Mucosa of descending colon (tissue), 3 donors: ENCODE measurements around the gene SDC3. TPM values are rescaled to one million over a fixed set of nuclear protein-coding genes. Genes with fewer than 3 reads are reported as not detected.

Experiments
- ATAC-seq: fragments of 200-7000 bp; cut with Tn5 transposase; one replicate; pipeline ENCODE4 v1.9.1; 2020; ENCODE audit warnings: mild to moderate bottlenecking, moderate library complexity
- DNase-seq, 3 donors: peaks; one replicate each; pipeline ENCODE4 v3.0.0-alpha.2; 2020
- H3K36me3 ChIP-seq: fragments of 200-600 bp; one replicate; pipeline ENCODE4 v1.8.0; 2021; ENCODE audit warnings: low read depth, mild to moderate bottlenecking
- H3K4me1 ChIP-seq: fragments of 200-600 bp; one replicate; pipeline ENCODE4 v1.8.0; 2021; ENCODE audit warnings: low read depth, mild to moderate bottlenecking
- H3K4me3 ChIP-seq: fragments of 200-600 bp; one replicate; pipeline ENCODE4 v1.8.0; 2021; ENCODE audit warnings: mild to moderate bottlenecking
- H3K9me3 ChIP-seq: fragments of 200-600 bp; one replicate; pipeline ENCODE4 v1.8.0; 2021; ENCODE audit warnings: mild to moderate bottlenecking
- intact Hi-C, 2 donors: fragments of 100-400 bp; cut with DNase I in 1 of 2; cut with micrococcal nuclease in 1 of 2; formaldehyde crosslinking; loops; one replicate each; pipeline versions ENCODE4 v1.11.0 to v1.11.1; 2022; cut with DNase I, micrococcal nuclease
- total RNA-seq, 3 donors: library from RNA; stranded (reverse); fragmentation: NEBNext Ultra II Directional in 2 of 3; extraction: Animal tissue kit (Norgen Biotek cat#: 25700) in 2 of 3; gene quantifications; one replicate each; pipeline versions ENCODE4 v1.2.1 to v1.2.4, GENCODE V29; 2021 to 2023
- TF ChIP-seq, protein P1 (sequence below): fragments of 200-600 bp; IDR thresholded peaks from one replicate; pipeline ENCODE4 v1.8.0; 2022; ENCODE audit warnings: antibody characterized with exemption, mild to moderate bottlenecking
- donor health status: DM: no; HTN: no; CAD: no; lungs with moderate emphysema.
- donor health status: DM: no; HTN: no; CAD: no.
- donor health status: DM: no; HTN: yes; CAD: no.

The SDC3 gene
- total RNA-seq, 3 donors from 2014 or later = 9.8 to 81.6 (median 17.2) TPM

DNA sequence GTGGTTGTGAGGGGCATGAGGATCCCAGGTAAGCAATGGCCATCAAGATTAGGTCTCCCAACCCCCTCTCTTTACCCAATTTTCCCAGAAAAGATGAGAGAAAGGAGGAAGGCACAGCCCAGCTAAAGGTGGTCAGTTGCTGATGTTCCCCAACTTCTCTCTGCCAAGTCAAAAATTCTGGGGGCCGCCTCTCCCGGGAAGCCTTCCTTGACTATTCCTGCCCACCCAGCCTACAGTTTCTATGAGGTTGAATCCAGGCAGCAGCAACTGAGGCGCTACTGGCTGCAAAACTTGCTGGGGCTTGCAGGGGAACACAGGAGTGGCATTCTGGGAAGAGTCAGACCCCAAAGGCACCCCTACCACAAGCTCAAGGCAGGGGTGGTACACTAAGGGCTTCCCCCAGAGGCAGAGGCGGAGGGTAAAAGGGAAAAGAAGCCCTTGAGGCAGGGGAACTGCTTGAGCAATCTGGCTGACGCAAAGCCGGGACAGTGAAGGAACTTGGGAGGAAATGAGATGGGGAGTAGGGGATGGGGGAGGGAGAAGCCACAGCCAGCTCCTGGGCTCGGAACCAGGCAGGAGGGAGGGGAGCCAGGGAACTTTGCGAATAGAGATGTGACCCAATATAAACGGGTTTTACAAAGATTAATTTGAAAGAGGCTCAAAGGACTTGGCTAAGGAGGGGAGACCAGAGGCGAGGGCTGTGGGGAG, 31.2 kb downstream of the SDC3 start:
- H3K4me3 ChIP-seq = no peak overlapping the region
- no peaks in the 10 kb centered on the region for H3K36me3 ChIP-seq
- intact Hi-C loops = no loop called here
- TF ChIP-seq, protein P1, sequence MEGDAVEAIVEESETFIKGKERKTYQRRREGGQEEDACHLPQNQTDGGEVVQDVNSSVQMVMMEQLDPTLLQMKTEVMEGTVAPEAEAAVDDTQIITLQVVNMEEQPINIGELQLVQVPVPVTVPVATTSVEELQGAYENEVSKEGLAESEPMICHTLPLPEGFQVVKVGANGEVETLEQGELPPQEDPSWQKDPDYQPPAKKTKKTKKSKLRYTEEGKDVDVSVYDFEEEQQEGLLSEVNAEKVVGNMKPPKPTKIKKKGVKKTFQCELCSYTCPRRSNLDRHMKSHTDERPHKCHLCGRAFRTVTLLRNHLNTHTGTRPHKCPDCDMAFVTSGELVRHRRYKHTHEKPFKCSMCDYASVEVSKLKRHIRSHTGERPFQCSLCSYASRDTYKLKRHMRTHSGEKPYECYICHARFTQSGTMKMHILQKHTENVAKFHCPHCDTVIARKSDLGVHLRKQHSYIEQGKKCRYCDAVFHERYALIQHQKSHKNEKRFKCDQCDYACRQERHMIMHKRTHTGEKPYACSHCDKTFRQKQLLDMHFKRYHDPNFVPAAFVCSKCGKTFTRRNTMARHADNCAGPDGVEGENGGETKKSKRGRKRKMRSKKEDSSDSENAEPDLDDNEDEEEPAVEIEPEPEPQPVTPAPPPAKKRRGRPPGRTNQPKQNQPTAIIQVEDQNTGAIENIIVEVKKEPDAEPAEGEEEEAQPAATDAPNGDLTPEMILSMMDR = no peak
- ATAC-seq (peak; percentile 51), DNase-seq (peak in 2 of 3 donors; percentile 48 to 54)
- H3K9me3 ChIP-seq = no peaks in the 10 kb centered on the region
- peaks cover 2% of the 10 kb centered on the region for H3K4me1 ChIP-seq

DNA sequence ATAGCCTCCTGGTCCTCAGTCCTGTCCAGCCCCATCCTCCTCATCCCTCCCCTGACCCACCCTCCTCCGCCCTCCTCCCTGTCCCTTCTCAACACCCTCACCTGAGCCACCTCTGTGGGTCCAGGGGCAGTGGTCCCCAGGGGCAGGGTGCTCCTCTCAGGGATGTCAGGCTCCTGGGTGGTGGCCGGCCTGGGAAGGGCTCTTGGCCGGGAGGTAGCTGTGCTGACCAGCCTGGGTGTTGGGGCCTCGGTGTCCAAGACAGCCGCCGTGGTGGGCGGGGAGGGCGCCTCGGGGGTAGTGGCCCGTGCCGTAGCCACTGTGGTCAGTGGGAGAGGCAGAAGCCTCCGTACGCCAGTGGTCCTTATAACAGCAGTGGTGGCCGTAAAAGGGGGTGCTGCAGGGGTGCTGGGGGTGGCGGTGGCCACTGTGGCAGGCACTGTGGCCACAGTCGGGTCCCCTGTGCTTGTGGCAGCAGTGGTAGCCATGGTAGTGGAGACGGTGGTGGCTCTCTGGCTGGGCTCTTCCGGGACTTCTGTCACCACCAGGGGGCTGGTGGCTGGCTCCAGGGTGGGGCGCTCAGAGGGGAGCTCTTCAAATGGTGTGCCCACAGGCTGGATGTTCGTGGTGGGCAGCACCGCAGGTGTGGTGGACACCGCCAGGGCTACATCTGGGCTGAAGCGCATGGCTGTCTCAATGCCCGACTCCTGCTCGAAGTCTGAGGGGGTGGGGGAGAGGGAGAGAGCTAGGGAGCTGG, 31.9 kb downstream of the SDC3 start:
- no peaks in the 10 kb centered on the region for H3K9me3 ChIP-seq
- DNase-seq (no peak), ATAC-seq (no peak)
- H3K36me3 ChIP-seq = no peaks in the 10 kb centered on the region
- no peak overlapping the region for H3K4me3 ChIP-seq
- intact Hi-C loops = no loop called here
- TF ChIP-seq, protein P1 = no peak
- H3K4me1 ChIP-seq = peaks cover 2% of the 10 kb centered on the region

DNA sequence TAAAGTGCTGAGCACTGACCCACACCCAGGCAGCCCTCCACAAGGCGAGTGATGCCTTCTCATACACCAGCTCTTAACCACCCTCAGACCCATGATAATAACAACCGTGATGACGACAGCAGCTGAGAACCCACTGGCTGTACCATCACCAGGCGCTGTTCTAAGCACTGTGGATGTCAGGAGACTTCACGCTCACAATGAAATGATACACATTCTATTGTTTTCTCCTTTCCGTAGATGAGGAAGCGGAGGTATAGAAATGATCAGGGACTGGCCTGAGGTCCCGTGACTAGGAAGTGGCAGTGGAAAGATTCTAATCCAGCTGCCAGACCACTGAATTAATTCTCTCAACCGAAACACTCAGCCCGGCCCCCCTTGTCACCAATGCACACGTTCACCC, 32.6 kb downstream of the SDC3 start:
- intact Hi-C loops = no loop called here
- no peaks in the 10 kb centered on the region for H3K36me3 ChIP-seq
- DNase-seq (no peak), ATAC-seq (no peak)
- H3K4me1 ChIP-seq = peaks cover 2% of the 10 kb centered on the region
- no peak overlapping the region for H3K4me3 ChIP-seq
- TF ChIP-seq, protein P1 = no peak
- H3K9me3 ChIP-seq = no peaks in the 10 kb centered on the region

DNA sequence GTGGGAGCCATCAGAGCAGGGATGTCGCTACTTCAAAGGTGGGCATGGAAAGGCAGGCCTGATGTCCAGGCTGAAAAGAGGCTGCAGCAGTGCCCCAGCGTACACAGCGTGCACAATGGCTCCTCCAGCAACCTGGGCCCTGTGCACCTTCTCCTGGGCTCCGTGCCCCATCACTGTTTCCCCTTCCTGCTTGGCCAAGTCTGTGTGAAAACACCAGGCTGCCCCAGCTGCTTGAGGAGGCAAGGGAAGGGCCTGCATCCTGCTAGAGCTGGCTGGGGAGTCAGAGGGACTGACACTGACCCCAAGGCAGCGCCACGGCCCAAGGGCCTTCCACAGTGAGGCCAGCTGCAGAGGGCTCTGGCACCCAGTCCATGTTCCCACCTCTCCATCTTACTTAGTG, 33.4 kb downstream of the SDC3 start:
- intact Hi-C loops = no loop called here
- H3K36me3 ChIP-seq = no peaks in the 10 kb centered on the region
- no peak overlapping the region for H3K4me3 ChIP-seq
- no peaks in the 10 kb centered on the region for H3K9me3 ChIP-seq
- DNase-seq (no peak), ATAC-seq (no peak)
- peaks cover 2% of the 10 kb centered on the region for H3K4me1 ChIP-seq
- TF ChIP-seq, protein P1 = no peak

DNA sequence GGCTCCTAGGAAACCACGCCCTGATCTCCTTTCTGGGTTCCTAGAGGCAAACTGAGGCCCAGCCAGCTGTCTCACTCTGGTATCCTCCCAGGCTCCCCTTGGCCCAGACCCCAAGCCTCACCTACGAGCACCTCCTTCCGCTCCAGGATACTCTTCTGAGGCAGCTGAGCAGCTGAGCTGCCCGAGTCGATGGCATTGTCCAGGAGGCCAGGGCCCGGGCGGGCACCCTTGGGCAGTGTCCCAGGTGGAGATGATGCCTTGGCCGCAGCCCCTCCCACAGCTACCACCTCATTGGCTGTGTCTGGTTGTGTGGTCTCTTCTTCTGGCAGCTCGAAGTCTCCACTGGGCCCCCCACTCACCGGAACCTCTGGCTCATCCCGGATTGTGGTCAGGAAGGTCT, 34.4 kb downstream of the SDC3 start:
- Histone ChIP-seq H3K36me3 (no peaks in the 10 kb centered on the region), H3K9me3 (no peaks in the 10 kb centered on the region), H3K4me3 (no peak overlapping the region), H3K4me1 (peaks cover 2% of the 10 kb centered on the region)
- intact Hi-C loops = no loop called here
- ATAC-seq (no peak), DNase-seq (no peak)
- TF ChIP-seq, protein P1 = no peak
